ENCODE data around the gene MS4A6A.

The MS4A6A gene

DNA sequence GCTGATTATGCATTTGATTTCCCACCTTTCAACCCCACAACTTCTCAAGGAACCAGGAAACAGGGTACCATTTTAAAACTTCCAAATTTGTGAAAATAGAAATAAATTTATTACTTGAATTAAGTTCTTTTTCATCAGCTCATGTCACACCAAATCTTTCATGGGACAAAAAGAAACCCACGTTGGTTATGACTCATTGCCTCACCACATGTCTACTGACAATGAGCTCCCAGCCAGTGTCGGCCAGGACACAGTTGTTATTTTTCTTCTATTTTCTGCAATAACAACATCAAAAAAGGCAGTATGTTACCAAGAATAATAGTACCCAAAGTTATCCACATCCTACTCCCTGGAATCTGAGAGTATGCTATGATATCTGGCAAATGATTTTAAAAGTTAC, 17.3 kb downstream of the MS4A6A start:
- no peak overlapping the region for H3K23ac ChIP-seq (ENCODE audit: low read length)
- H3K4me3 ChIP-seq (ENCODE audit: low read length), result no peak overlapping the region
- no peak overlapping the region for H2AK5ac ChIP-seq (ENCODE audit: low read length)
- no peak overlapping the region for H2BK5ac ChIP-seq (ENCODE audit: low read length)
- no CpG with 5 or more reads among the region's 2 CpGs for WGBS (ENCODE audit: extremely low coverage, insufficient coverage, low lambda C conversion rate)
- no peak overlapping the region for H2BK120ac ChIP-seq (ENCODE audit: low read depth, low read length)
- H3K9ac ChIP-seq (ENCODE audit: low read length), result no peak overlapping the region
- no peaks in the 10 kb centered on the region for H3K4me1 ChIP-seq (ENCODE audit: control insufficient read depth, low read depth, low read length)
- H3K4ac ChIP-seq (ENCODE audit: low read depth, low read length), result no peak overlapping the region
- H3K27ac ChIP-seq (ENCODE audit: low read depth, low read length), result no peak overlapping the region
- no peak overlapping the region for H4K8ac ChIP-seq (ENCODE audit: low read depth, low read length)
- no peaks in the 10 kb centered on the region for H3K79me1 ChIP-seq (ENCODE audit: low read length)
- H3K79me2 ChIP-seq (ENCODE audit: control insufficient read depth, insufficient read depth, low read length), result no peaks in the 10 kb centered on the region
- no peaks in the 10 kb centered on the region for H3K36me3 ChIP-seq (ENCODE audit: control insufficient read depth, insufficient read depth, low read length)
- no peak overlapping the region for H2BK15ac ChIP-seq (replicated peaks; ENCODE audit: low read depth)
- H3K4me2 ChIP-seq (ENCODE audit: low read length), result no peak overlapping the region
- no peak overlapping the region for H3K56ac ChIP-seq (ENCODE audit: low read length)
- no peak for DNase-seq
- H3K27me3 ChIP-seq (ENCODE audit: insufficient read depth, low read length, poor library complexity), result no peaks in the 10 kb centered on the region
- H3K18ac ChIP-seq (ENCODE audit: low read length), result no peak overlapping the region
- H4K5ac ChIP-seq (ENCODE audit: low read length), result no peak overlapping the region

GRCh38 chr11:60164550-60165075, 18.3 kb downstream of the MS4A6A start:
- no CpG with 5 or more reads among the region's 1 CpG for WGBS (ENCODE audit: extremely low coverage, insufficient coverage, low lambda C conversion rate)
- no peak overlapping the region for H2AK5ac ChIP-seq (ENCODE audit: low read length)
- no peak overlapping the region for H3K4ac ChIP-seq (ENCODE audit: low read depth, low read length)
- no peak overlapping the region for H3K56ac ChIP-seq (ENCODE audit: low read length)
- no peaks in the 10 kb centered on the region for H3K79me1 ChIP-seq (ENCODE audit: low read length)
- H3K9ac ChIP-seq (ENCODE audit: low read length), result no peak overlapping the region
- H3K27ac ChIP-seq (ENCODE audit: low read depth, low read length), result no peak overlapping the region
- no peaks in the 10 kb centered on the region for H3K4me1 ChIP-seq (ENCODE audit: control insufficient read depth, low read depth, low read length)
- H3K4me3 ChIP-seq (ENCODE audit: low read length), result no peak overlapping the region
- no peak overlapping the region for H2BK120ac ChIP-seq (ENCODE audit: low read depth, low read length)
- H3K36me3 ChIP-seq (ENCODE audit: control insufficient read depth, insufficient read depth, low read length), result no peaks in the 10 kb centered on the region
- no peak overlapping the region for H3K23ac ChIP-seq (ENCODE audit: low read length)
- DNase-seq, result no peak
- H3K4me2 ChIP-seq (ENCODE audit: low read length), result no peak overlapping the region
- H2BK15ac ChIP-seq (replicated peaks; ENCODE audit: low read depth), result no peak overlapping the region
- H4K8ac ChIP-seq (ENCODE audit: low read depth, low read length), result no peak overlapping the region
- H3K18ac ChIP-seq (ENCODE audit: low read length), result no peak overlapping the region
- no peaks in the 10 kb centered on the region for H3K27me3 ChIP-seq (ENCODE audit: insufficient read depth, low read length, poor library complexity)
- no peaks in the 10 kb centered on the region for H3K79me2 ChIP-seq (ENCODE audit: control insufficient read depth, insufficient read depth, low read length)
- no peak overlapping the region for H4K5ac ChIP-seq (ENCODE audit: low read length)
- no peak overlapping the region for H2BK5ac ChIP-seq (ENCODE audit: low read length)

- H3K4me1 ChIP-seq (ENCODE audit: control insufficient read depth, low read depth, low read length), result no peaks in the 10 kb centered on the region
- H3K79me2 ChIP-seq (ENCODE audit: control insufficient read depth, insufficient read depth, low read length), result no peaks in the 10 kb centered on the region
- no peak overlapping the region for H3K4ac ChIP-seq (ENCODE audit: low read depth, low read length)
- no peak overlapping the region for H2AK5ac ChIP-seq (ENCODE audit: low read length)
- H3K9ac ChIP-seq (ENCODE audit: low read length), result no peak overlapping the region
- H3K27me3 ChIP-seq (ENCODE audit: insufficient read depth, low read length, poor library complexity), result no peaks in the 10 kb centered on the region
- no peak overlapping the region for H2BK15ac ChIP-seq (replicated peaks; ENCODE audit: low read depth)
- no peak overlapping the region for H3K4me3 ChIP-seq (ENCODE audit: low read length)
- H3K36me3 ChIP-seq (ENCODE audit: control insufficient read depth, insufficient read depth, low read length), result no peaks in the 10 kb centered on the region
- no peak overlapping the region for H3K23ac ChIP-seq (ENCODE audit: low read length)
- H3K4me2 ChIP-seq (ENCODE audit: low read length), result no peak overlapping the region
- no peak for DNase-seq
- WGBS (ENCODE audit: extremely low coverage, insufficient coverage, low lambda C conversion rate), result no CpG with 5 or more reads among the region's 4 CpGs
- H3K79me1 ChIP-seq (ENCODE audit: low read length), result no peaks in the 10 kb centered on the region
- H4K5ac ChIP-seq (ENCODE audit: low read length), result no peak overlapping the region
- no peak overlapping the region for H3K56ac ChIP-seq (ENCODE audit: low read length)
- no peak overlapping the region for H4K8ac ChIP-seq (ENCODE audit: low read depth, low read length)
- no peak overlapping the region for H2BK5ac ChIP-seq (ENCODE audit: low read length)
- H2BK120ac ChIP-seq (ENCODE audit: low read depth, low read length), result no peak overlapping the region
- H3K27ac ChIP-seq (ENCODE audit: low read depth, low read length), result no peak overlapping the region
- no peak overlapping the region for H3K18ac ChIP-seq (ENCODE audit: low read length)
These were observed 21.1 kb downstream of the MS4A6A start for GRCh38 chr11:60161766-60162165.

DNA sequence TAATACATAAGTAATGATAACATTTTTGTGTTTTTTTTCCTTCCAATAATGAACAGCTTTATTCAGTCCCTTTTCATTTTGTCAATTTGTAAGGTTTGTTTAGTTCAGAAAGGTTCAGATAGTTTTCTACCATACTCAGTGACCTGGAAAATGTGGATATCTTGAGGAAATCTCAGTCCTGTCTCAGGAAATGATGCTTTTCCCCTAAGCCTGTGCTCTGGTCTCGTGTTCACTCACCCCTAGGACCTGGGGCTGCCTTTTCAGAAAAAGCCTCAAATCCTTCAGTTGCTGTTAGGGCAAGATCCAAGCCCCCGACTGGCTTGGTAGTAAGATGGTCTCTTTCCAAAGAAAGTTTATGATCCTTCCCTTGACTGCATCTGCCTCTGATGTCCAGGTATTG, 21.8 kb downstream of the MS4A6A start:
- Histone ChIP-seq H3K23ac (ENCODE audit: low read length) (no peak overlapping the region), H4K8ac (ENCODE audit: low read depth, low read length) (no peak overlapping the region), H3K4me3 (ENCODE audit: low read length) (no peak overlapping the region), H3K79me2 (ENCODE audit: control insufficient read depth, insufficient read depth, low read length) (no peaks in the 10 kb centered on the region), H3K4me1 (ENCODE audit: control insufficient read depth, low read depth, low read length) (no peaks in the 10 kb centered on the region), H3K27me3 (ENCODE audit: insufficient read depth, low read length, poor library complexity) (no peaks in the 10 kb centered on the region), H3K18ac (ENCODE audit: low read length) (no peak overlapping the region), H2BK15ac (replicated peaks; ENCODE audit: low read depth) (no peak overlapping the region), H3K27ac (ENCODE audit: low read depth, low read length) (no peak overlapping the region), H2BK120ac (ENCODE audit: low read depth, low read length) (no peak overlapping the region), H2BK5ac (ENCODE audit: low read length) (no peak overlapping the region), H2AK5ac (ENCODE audit: low read length) (no peak overlapping the region), H4K5ac (ENCODE audit: low read length) (no peak overlapping the region), H3K9ac (ENCODE audit: low read length) (no peak overlapping the region), H3K56ac (ENCODE audit: low read length) (no peak overlapping the region), H3K4me2 (ENCODE audit: low read length) (no peak overlapping the region), H3K79me1 (ENCODE audit: low read length) (no peaks in the 10 kb centered on the region), H3K36me3 (ENCODE audit: control insufficient read depth, insufficient read depth, low read length) (no peaks in the 10 kb centered on the region), H3K4ac (ENCODE audit: low read depth, low read length) (no peak overlapping the region)
- no peak for DNase-seq
- no CpG with 5 or more reads among the region's 2 CpGs for WGBS (ENCODE audit: extremely low coverage, insufficient coverage, low lambda C conversion rate)

DNA sequence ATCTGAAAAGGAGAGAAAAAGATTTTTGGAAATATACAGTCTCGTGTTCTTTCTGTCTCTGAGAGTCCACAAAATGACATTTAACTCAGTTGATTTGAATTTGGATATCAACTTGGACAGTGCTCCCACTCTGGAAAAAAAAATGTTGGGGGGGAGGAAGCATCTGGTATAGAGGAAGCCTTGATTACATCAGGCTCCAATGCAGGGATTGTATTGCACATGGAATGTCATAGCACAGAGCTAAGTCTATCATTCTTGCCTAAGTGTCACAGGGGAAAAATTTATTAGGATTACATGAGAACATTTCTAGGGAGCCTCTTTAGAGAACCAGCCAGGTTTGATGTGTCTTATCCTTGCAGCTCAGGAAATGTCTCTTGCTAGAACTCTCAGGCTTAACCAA, 23.0 kb downstream of the MS4A6A start:
- no peak for DNase-seq
- Histone ChIP-seq H2BK120ac (ENCODE audit: low read depth, low read length) (no peak overlapping the region), H3K9ac (ENCODE audit: low read length) (no peak overlapping the region), H2BK15ac (replicated peaks; ENCODE audit: low read depth) (no peak overlapping the region), H3K23ac (ENCODE audit: low read length) (no peak overlapping the region), H3K18ac (ENCODE audit: low read length) (no peak overlapping the region), H4K8ac (ENCODE audit: low read depth, low read length) (no peak overlapping the region), H2AK5ac (ENCODE audit: low read length) (no peak overlapping the region), H2BK5ac (ENCODE audit: low read length) (no peak overlapping the region), H3K56ac (ENCODE audit: low read length) (no peak overlapping the region), H3K79me2 (ENCODE audit: control insufficient read depth, insufficient read depth, low read length) (no peaks in the 10 kb centered on the region), H3K27me3 (ENCODE audit: insufficient read depth, low read length, poor library complexity) (no peaks in the 10 kb centered on the region), H3K4me1 (ENCODE audit: control insufficient read depth, low read depth, low read length) (no peaks in the 10 kb centered on the region), H3K4me2 (ENCODE audit: low read length) (no peak overlapping the region), H3K27ac (ENCODE audit: low read depth, low read length) (no peak overlapping the region), H3K4me3 (ENCODE audit: low read length) (no peak overlapping the region), H3K36me3 (ENCODE audit: control insufficient read depth, insufficient read depth, low read length) (no peaks in the 10 kb centered on the region), H3K79me1 (ENCODE audit: low read length) (no peaks in the 10 kb centered on the region), H4K5ac (ENCODE audit: low read length) (no peak overlapping the region), H3K4ac (ENCODE audit: low read depth, low read length) (no peak overlapping the region)
- no CpG with 5 or more reads among the region's 1 CpG for WGBS (ENCODE audit: extremely low coverage, insufficient coverage, low lambda C conversion rate)

GRCh38 chr11:60159284-60159683, 23.6 kb downstream of the MS4A6A start:
- H3K27ac ChIP-seq (ENCODE audit: low read depth, low read length), result no peak overlapping the region
- DNase-seq, result no peak
- H3K23ac ChIP-seq (ENCODE audit: low read length), result no peak overlapping the region
- no peaks in the 10 kb centered on the region for H3K4me1 ChIP-seq (ENCODE audit: control insufficient read depth, low read depth, low read length)
- H4K5ac ChIP-seq (ENCODE audit: low read length), result no peak overlapping the region
- no peak overlapping the region for H3K4ac ChIP-seq (ENCODE audit: low read depth, low read length)
- H3K4me3 ChIP-seq (ENCODE audit: low read length), result no peak overlapping the region
- H3K36me3 ChIP-seq (ENCODE audit: control insufficient read depth, insufficient read depth, low read length), result no peaks in the 10 kb centered on the region
- no peaks in the 10 kb centered on the region for H3K79me2 ChIP-seq (ENCODE audit: control insufficient read depth, insufficient read depth, low read length)
- no peak overlapping the region for H3K56ac ChIP-seq (ENCODE audit: low read length)
- H3K79me1 ChIP-seq (ENCODE audit: low read length), result no peaks in the 10 kb centered on the region
- H3K27me3 ChIP-seq (ENCODE audit: insufficient read depth, low read length, poor library complexity), result no peaks in the 10 kb centered on the region
- H2BK15ac ChIP-seq (replicated peaks; ENCODE audit: low read depth), result no peak overlapping the region
- no peak overlapping the region for H3K4me2 ChIP-seq (ENCODE audit: low read length)
- H3K9ac ChIP-seq (ENCODE audit: low read length), result no peak overlapping the region
- no peak overlapping the region for H3K18ac ChIP-seq (ENCODE audit: low read length)
- no peak overlapping the region for H4K8ac ChIP-seq (ENCODE audit: low read depth, low read length)
- no peak overlapping the region for H2AK5ac ChIP-seq (ENCODE audit: low read length)
- no peak overlapping the region for H2BK5ac ChIP-seq (ENCODE audit: low read length)
- no CpG with 5 or more reads among the region's 2 CpGs for WGBS (ENCODE audit: extremely low coverage, insufficient coverage, low lambda C conversion rate)
- H2BK120ac ChIP-seq (ENCODE audit: low read depth, low read length), result no peak overlapping the region

All from mesendoderm (in vitro differentiated cells).